HK-2 (cell line): ENCODE data around the gene TIGAR.

Experiments
- DNase-seq: peaks from one replicate; pipeline ENCODE4 v3.0.0-alpha.2; 2018; ENCODE audit not compliant: unreplicated experiment

Gene TIGAR

GRCh38 chr12:4303750-4304149, 17.3 kb upstream of the TIGAR start:
- no peak for DNase-seq

- DNase-seq: peak; percentile 79
Observed at GRCh38 chr12:4307593-4308333, 13.2 kb upstream of the TIGAR start.

- no peak for DNase-seq
Observed at GRCh38 chr12:4308334-4308950, 12.6 kb upstream of the TIGAR start.

GRCh38 chr12:4311776-4312175, 9.2 kb upstream of the TIGAR start:
- DNase-seq: no peak

GRCh38 chr12:4312251-4312650, 8.8 kb upstream of the TIGAR start:
- no peak for DNase-seq

- no peak for DNase-seq
Observed at GRCh38 chr12:4320497-4320852, 538 bp upstream of the TIGAR start.

GRCh38 chr12:4322726-4323125, 1.7 kb downstream of the TIGAR start:
- no peak for DNase-seq

GRCh38 chr12:4323396-4323795, 2.4 kb downstream of the TIGAR start:
- DNase-seq: no peak

GRCh38 chr12:4324366-4324765, 3.4 kb downstream of the TIGAR start:
- no peak for DNase-seq

- DNase-seq: no peak
Observed at GRCh38 chr12:4325966-4326365, 5.0 kb downstream of the TIGAR start.

GRCh38 chr12:4327293-4327692, 6.3 kb downstream of the TIGAR start:
- no peak for DNase-seq

GRCh38 chr12:4330203-4330602, 9.2 kb downstream of the TIGAR start:
- DNase-seq: no peak

- no peak for DNase-seq
Observed at GRCh38 chr12:4331221-4331620, 10.2 kb downstream of the TIGAR start.

GRCh38 chr12:4331842-4332241, 10.8 kb downstream of the TIGAR start:
- no peak for DNase-seq

GRCh38 chr12:4346931-4347330, 25.9 kb downstream of the TIGAR start:
- DNase-seq: no peak

- peak; percentile 7 for DNase-seq
Observed at GRCh38 chr12:4353785-4354208, 32.8 kb downstream of the TIGAR start.

- DNase-seq: no peak
Observed at GRCh38 chr12:4355156-4356040, 34.4 kb downstream of the TIGAR start.

- DNase-seq: peak; percentile 43
Observed at GRCh38 chr12:4356041-4356327, 35.0 kb downstream of the TIGAR start.

- DNase-seq: no peak
Observed at GRCh38 chr12:4366090-4366489, 45.1 kb downstream of the TIGAR start.

GRCh38 chr12:4369548-4369947, 48.5 kb downstream of the TIGAR start:
- no peak for DNase-seq

- DNase-seq: no peak
Observed at GRCh38 chr12:4370265-4370664, 49.3 kb downstream of the TIGAR start.

- DNase-seq: no peak
Observed at GRCh38 chr12:4372653-4373052, 51.6 kb downstream of the TIGAR start.

GRCh38 chr12:4375449-4375848, 54.4 kb downstream of the TIGAR start:
- DNase-seq: no peak
